ENCODE measurements around the gene FZD10.

The FZD10 gene

GRCh38 chr12:130186651-130187268 is 24.5 kb downstream of the FZD10 start (continued):
- TF ChIP-seq CREB5 (CRISPR knock-in tag; IDR thresholded peaks at IDR 0.05; ENCODE audit: low read depth) (no peak), TOX (CRISPR knock-in tag; IDR thresholded peaks at IDR 0.05; ENCODE audit: borderline replicate concordance) (no peak), PPARA (CRISPR knock-in tag; IDR thresholded peaks at IDR 0.05; ENCODE audit: borderline replicate concordance) (no peak), TCF4 (CRISPR knock-in tag; IDR thresholded peaks at IDR 0.05; ENCODE audit: borderline replicate concordance) (no peak), ZC3H10 (CRISPR knock-in tag; IDR thresholded peaks at IDR 0.05) (no peak), ARNTL (CRISPR knock-in tag; IDR thresholded peaks at IDR 0.05; ENCODE audit: borderline replicate concordance, low read depth) (no peak), GLIS3 (CRISPR knock-in tag; IDR thresholded peaks at IDR 0.05) (no peak), ESRRG (CRISPR knock-in tag; IDR thresholded peaks at IDR 0.05) (no peak), ZFP3 (CRISPR knock-in tag; IDR thresholded peaks at IDR 0.05) (no peak)

GRCh38 chr12:130192642-130193345 is 30.5 kb downstream of the FZD10 start:
- no peak for TF ChIP-seq ZNF8 (CRISPR knock-in tag; IDR thresholded peaks at IDR 0.05)
- no peak for ATAC-seq

GRCh38 chr12:130194154-130194553 is 31.9 kb downstream of the FZD10 start:
- TF ChIP-seq POU6F1 (CRISPR knock-in tag; IDR thresholded peaks at IDR 0.05; ENCODE audit: borderline replicate concordance, low read depth) = no peak
- no peak for ATAC-seq

- TF ChIP-seq ZNF8 (CRISPR knock-in tag; IDR thresholded peaks at IDR 0.05) (no peak), ARNTL (CRISPR knock-in tag; IDR thresholded peaks at IDR 0.05; ENCODE audit: borderline replicate concordance, low read depth) (no peak), OSR1 (CRISPR knock-in tag; IDR thresholded peaks at IDR 0.05) (no peak), GLIS3 (CRISPR knock-in tag; IDR thresholded peaks at IDR 0.05) (no peak), PATZ1 (CRISPR knock-in tag; IDR thresholded peaks at IDR 0.05; ENCODE audit: borderline replicate concordance) (no peak), TSHZ2 (CRISPR knock-in tag; IDR thresholded peaks at IDR 0.05) (no peak), POU6F1 (CRISPR knock-in tag; IDR thresholded peaks at IDR 0.05; ENCODE audit: borderline replicate concordance, low read depth) (no peak), RARB (CRISPR knock-in tag; IDR thresholded peaks at IDR 0.05) (no peak), ZNF70 (CRISPR knock-in tag; IDR thresholded peaks at IDR 0.05) (no peak)
- no peak for ATAC-seq
Measured at GRCh38 chr12:130195369-130195768, 33.1 kb downstream of the FZD10 start.

Measured in SK-N-SH treated with all-trans-retinoic acid at 6 μM for 48 hours (cell line).